ENCODE data around the gene TBRG4.

Gene TBRG4

DNA sequence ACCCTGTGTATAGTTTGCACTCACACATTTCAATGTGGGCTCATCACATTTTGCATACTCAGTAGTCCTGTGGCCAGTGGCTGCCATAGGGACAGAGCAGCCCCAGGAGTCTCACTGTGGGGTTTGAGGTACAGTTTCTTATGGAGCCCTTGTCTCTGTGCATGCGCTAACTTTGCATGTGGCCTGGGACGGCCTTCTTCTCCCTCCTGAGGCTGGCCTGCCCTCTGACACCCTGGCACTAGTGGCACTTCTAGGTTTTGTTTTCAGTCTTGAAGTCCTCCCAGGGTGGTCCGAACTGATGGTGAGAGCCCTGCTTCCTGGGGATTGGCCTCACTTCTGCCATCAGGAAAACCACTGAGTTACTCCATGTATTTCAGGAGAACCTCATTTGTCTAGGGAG is 43.9 kb downstream of the TBRG4 start:
- TF ChIP-seq YY1 (IDR thresholded peaks at IDR 0.05; ENCODE audit: insufficient read depth, insufficient read length) (no peak), ZNF274 (IDR thresholded peaks at IDR 0.05; ENCODE audit: low read depth, low read length) (no peak), SUZ12 (IDR thresholded peaks at IDR 0.05; ENCODE audit: extremely low read depth, insufficient read depth, insufficient read length) (no peak)

DNA sequence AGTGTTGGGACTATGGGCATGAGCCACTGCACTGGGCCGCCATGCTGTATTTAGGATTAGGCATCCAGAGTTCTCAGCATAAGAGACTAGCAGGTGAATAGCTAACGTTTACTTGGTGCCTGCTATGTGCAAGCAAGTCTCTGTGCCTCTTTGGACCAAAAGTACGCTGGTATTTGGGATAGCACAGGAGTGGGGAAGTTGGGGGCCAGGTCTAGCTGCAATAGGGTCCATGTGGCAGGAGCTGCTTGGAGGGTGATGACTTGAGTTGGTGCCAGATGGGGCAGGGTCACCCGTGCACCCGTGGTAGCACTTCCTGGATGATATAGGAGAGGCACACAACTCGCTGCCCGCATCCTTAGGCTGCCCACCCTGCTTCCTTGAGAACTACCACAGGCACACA is 45.1 kb downstream of the TBRG4 start:
- no peaks in the 10 kb centered on the region for H3K9me3 ChIP-seq (ENCODE audit: insufficient read depth, low read length)
- no peak overlapping the region for H3K9ac ChIP-seq (ENCODE audit: insufficient read length, low read depth)
- no peak overlapping the region for H3K4me3 ChIP-seq (ENCODE audit: insufficient read length, low read depth)
- H3K4me1 ChIP-seq (ENCODE audit: insufficient read depth, insufficient read length): peaks cover 7% of the 10 kb centered on the region
- H3K36me3 ChIP-seq (ENCODE audit: insufficient read depth, insufficient read length, low read length): peaks cover 65% of the 10 kb centered on the region
- no peaks in the 10 kb centered on the region for H3K27me3 ChIP-seq (ENCODE audit: insufficient read depth, insufficient read length)
- no peak for DNase-seq (ENCODE audit: low read depth, low spot score)
- no peak for TF ChIP-seq YY1 (IDR thresholded peaks at IDR 0.05; ENCODE audit: insufficient read depth, insufficient read length)
- no peak for TF ChIP-seq SUZ12 (IDR thresholded peaks at IDR 0.05; ENCODE audit: extremely low read depth, insufficient read depth, insufficient read length)
- TF ChIP-seq ZNF274 (IDR thresholded peaks at IDR 0.05; ENCODE audit: low read depth, low read length): no peak

More for the DNA sequence above, 43.9 kb downstream of the TBRG4 start:
- Histone ChIP-seq H3K9ac (ENCODE audit: insufficient read length, low read depth) (no peak overlapping the region), H3K27me3 (ENCODE audit: insufficient read depth, insufficient read length) (no peaks in the 10 kb centered on the region), H3K4me1 (ENCODE audit: insufficient read depth, insufficient read length) (peaks cover 15% of the 10 kb centered on the region), H3K9me3 (ENCODE audit: insufficient read depth, low read length) (no peaks in the 10 kb centered on the region), H3K4me3 (ENCODE audit: insufficient read length, low read depth) (no peak overlapping the region), H3K36me3 (ENCODE audit: insufficient read depth, insufficient read length, low read length) (peaks cover 66% of the 10 kb centered on the region)
- no peak for DNase-seq (ENCODE audit: low read depth, low spot score)

DNA sequence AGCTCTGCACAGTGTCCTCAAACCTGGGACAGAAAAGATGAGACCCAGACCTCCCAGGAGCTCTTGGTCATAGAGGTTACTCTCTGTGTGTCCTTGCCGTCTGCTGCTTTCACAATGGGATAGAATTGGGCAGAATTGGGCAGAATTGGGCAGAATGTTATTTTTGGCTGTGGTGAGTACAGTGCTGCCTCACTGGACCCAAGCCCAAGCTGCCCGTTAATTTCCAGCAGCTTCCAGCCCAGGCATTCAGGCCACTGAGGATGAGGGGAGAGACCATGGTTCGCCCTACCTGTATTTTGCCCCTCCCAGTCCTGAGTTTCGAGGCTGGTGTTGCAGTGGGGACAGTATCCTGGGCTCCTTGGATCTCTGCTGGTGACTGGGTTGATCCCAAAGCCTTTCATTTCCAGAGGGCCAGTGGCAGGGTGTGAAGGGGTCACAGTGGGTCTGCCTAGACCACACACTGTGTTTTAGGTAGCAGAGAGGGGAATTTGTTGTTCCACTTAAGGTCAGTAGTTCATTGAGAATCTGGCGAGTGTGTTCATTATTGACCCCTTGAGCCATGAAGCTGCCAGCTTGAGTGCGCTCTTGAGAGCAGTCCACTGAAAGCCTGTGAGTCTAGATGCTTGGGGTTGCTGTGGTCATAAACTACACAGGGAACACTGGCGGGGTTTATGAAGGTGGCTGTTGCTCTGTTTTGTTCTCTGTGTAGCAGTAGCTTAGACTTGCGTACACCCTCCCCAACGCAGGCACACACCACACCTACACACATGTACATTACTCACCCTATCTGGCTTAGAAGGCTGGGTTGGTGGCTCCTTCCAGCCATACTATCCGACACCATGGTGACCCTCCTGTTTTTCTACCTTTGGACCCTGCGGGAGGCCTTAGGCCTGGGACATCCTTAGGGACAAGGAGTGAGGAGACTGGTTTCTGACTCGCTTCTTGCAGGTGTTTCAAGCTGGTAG is 46.2 kb downstream of the TBRG4 start:
- H3K9me3 ChIP-seq (ENCODE audit: insufficient read depth, low read length): no peaks in the 10 kb centered on the region

DNA sequence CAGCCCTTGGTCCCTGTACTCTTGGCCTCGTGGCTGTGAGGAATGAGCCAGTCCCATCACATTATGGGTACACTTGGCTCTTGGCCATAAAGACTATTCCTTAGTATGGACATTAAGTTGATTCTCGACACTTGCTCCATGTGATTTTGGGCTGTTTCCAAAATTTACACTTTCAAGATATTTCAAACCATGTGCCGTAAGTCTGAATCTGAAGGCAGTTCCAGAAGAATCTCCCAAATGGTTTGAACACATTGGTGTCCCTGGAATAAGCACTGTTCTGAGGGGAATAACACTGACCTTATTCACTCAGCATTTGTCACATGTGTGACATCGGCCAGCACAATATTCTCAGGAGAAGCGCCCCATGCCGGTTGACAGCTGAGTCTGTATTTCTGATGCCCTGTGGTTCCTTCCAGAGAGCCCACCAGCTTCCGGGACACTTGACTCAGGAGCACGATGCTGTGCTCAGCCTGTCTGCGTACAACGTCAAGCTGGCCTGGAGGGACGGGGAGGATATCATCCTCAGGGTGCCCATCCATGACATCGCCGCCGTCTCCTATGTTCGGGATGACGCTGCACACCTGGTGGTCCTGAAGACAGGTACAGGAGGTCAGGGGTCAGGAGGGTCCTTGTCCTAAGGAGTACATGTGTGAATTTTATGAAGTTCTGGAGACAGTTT is 47.3 kb downstream of the TBRG4 start:
- no peak overlapping the region for H3K9ac ChIP-seq (ENCODE audit: insufficient read length, low read depth)
- no peak for TF ChIP-seq YY1 (IDR thresholded peaks at IDR 0.05; ENCODE audit: insufficient read depth, insufficient read length)
- DNase-seq (ENCODE audit: low read depth, low spot score): no peak
- H3K27me3 ChIP-seq (ENCODE audit: insufficient read depth, insufficient read length): no peaks in the 10 kb centered on the region
- H3K9me3 ChIP-seq (ENCODE audit: insufficient read depth, low read length): no peaks in the 10 kb centered on the region
- peaks cover 48% of the 10 kb centered on the region for H3K36me3 ChIP-seq (ENCODE audit: insufficient read depth, insufficient read length, low read length)
- peaks cover 2% of the 10 kb centered on the region for H3K4me1 ChIP-seq (ENCODE audit: insufficient read depth, insufficient read length)
- no peak overlapping the region for H3K4me3 ChIP-seq (ENCODE audit: insufficient read length, low read depth)

More for the DNA sequence above, 46.2 kb downstream of the TBRG4 start:
- no peak for TF ChIP-seq ZNF274 (IDR thresholded peaks at IDR 0.05; ENCODE audit: low read depth, low read length)
- no peak for TF ChIP-seq SUZ12 (IDR thresholded peaks at IDR 0.05; ENCODE audit: extremely low read depth, insufficient read depth, insufficient read length)
- TF ChIP-seq YY1 (IDR thresholded peaks at IDR 0.05; ENCODE audit: insufficient read depth, insufficient read length): no peak
- Histone ChIP-seq H3K4me3 (ENCODE audit: insufficient read length, low read depth) (no peak overlapping the region), H3K36me3 (ENCODE audit: insufficient read depth, insufficient read length, low read length) (peaks cover 59% of the 10 kb centered on the region), H3K9ac (ENCODE audit: insufficient read length, low read depth) (no peak overlapping the region), H3K4me1 (ENCODE audit: insufficient read depth, insufficient read length) (peaks cover 2% of the 10 kb centered on the region), H3K27me3 (ENCODE audit: insufficient read depth, insufficient read length) (no peaks in the 10 kb centered on the region)
- no peak for DNase-seq (ENCODE audit: low read depth, low spot score)

DNA sequence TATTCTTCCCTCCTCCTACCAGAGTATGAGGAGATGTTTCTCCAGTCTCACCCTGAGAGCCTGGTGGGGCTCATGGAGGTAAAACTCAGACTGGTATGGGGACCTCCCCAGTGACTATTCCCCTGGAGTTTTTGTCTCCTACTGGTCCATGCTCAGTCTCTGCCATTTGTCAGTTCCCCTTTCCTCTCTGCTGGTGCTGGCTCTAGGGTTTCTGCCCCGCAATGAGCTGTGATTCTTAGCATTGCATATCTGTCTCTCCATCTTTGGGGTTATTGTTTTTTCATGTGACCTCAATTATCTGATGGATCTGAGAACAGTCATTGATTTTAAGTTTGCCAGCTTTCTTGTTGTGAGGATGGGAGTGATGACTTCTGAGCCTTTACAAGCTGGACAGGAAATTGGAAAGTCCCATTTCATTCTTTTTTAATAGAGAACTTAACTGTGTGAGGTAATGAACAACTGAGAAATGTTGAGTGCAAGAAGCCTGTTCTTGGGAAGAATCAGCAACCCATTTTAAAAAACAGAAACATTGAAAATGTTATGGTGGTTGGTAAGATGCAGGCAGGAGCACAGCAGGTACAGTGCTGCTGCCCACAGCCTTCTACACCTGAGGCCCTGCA is 49.6 kb downstream of the TBRG4 start:
- Histone ChIP-seq H3K4me1 (ENCODE audit: insufficient read depth, insufficient read length) (no peaks in the 10 kb centered on the region), H3K36me3 (ENCODE audit: insufficient read depth, insufficient read length, low read length) (peaks cover 29% of the 10 kb centered on the region), H3K9ac (ENCODE audit: insufficient read length, low read depth) (no peak overlapping the region), H3K9me3 (ENCODE audit: insufficient read depth, low read length) (no peaks in the 10 kb centered on the region), H3K4me3 (ENCODE audit: insufficient read length, low read depth) (no peak overlapping the region), H3K27me3 (ENCODE audit: insufficient read depth, insufficient read length) (no peaks in the 10 kb centered on the region)
- DNase-seq (ENCODE audit: low read depth, low spot score): no peak
- TF ChIP-seq ZNF274 (IDR thresholded peaks at IDR 0.05; ENCODE audit: low read depth, low read length) (no peak), YY1 (IDR thresholded peaks at IDR 0.05; ENCODE audit: insufficient read depth, insufficient read length) (no peak), SUZ12 (IDR thresholded peaks at IDR 0.05; ENCODE audit: extremely low read depth, insufficient read depth, insufficient read length) (no peak)

DNA sequence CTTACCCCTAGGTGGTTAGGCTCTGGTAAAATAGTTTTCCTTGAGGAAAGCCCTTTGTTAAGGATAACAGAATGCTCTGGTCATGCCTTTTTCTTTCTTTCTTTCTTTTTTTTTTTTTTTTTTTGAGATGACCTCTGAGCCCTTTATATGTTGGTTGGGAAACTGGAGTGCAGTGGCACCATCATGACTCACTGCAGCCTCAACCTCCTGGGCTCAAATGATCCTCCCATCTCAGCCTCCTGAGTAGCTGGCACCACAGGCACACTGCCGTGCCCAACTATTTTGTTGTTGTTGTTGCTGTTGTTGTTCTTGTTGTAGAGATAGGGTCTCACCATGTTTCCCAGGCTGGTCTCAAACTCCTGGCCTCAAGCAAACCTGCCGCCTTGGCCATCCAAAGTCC is 50.1 kb downstream of the TBRG4 start:
- Histone ChIP-seq H3K9me3 (ENCODE audit: insufficient read depth, low read length) (no peaks in the 10 kb centered on the region), H3K27me3 (ENCODE audit: insufficient read depth, insufficient read length) (no peaks in the 10 kb centered on the region), H3K4me1 (ENCODE audit: insufficient read depth, insufficient read length) (no peaks in the 10 kb centered on the region), H3K9ac (ENCODE audit: insufficient read length, low read depth) (no peak overlapping the region), H3K36me3 (ENCODE audit: insufficient read depth, insufficient read length, low read length) (peaks cover 26% of the 10 kb centered on the region), H3K4me3 (ENCODE audit: insufficient read length, low read depth) (no peak overlapping the region)
- TF ChIP-seq SUZ12 (IDR thresholded peaks at IDR 0.05; ENCODE audit: extremely low read depth, insufficient read depth, insufficient read length) (no peak), YY1 (IDR thresholded peaks at IDR 0.05; ENCODE audit: insufficient read depth, insufficient read length) (no peak), ZNF274 (IDR thresholded peaks at IDR 0.05; ENCODE audit: low read depth, low read length) (no peak)
- DNase-seq (ENCODE audit: low read depth, low spot score): no peak

DNA sequence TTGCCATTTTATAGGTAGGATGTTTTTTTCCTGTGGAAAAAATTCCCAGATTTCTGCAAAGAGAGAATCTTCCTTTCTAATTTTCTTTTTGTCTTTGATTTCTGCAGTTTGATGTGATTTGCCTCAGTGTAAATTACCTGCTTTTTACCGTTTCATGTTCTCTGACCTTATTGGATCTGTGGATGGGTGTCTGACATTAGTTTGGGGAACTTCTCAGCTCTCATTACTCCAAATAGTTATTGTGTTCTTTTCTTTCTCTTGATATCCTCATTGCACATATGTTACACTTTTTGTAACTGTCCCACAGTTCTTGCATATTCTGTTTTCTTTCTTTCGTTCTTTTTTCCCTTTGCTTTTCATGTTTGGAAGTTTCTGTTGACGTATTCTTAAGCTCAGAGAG is 51.2 kb downstream of the TBRG4 start:
- Histone ChIP-seq H3K4me1 (ENCODE audit: insufficient read depth, insufficient read length) (no peaks in the 10 kb centered on the region), H3K36me3 (ENCODE audit: insufficient read depth, insufficient read length, low read length) (peaks cover 18% of the 10 kb centered on the region), H3K27me3 (ENCODE audit: insufficient read depth, insufficient read length) (no peaks in the 10 kb centered on the region), H3K9ac (ENCODE audit: insufficient read length, low read depth) (no peak overlapping the region), H3K9me3 (ENCODE audit: insufficient read depth, low read length) (no peaks in the 10 kb centered on the region), H3K4me3 (ENCODE audit: insufficient read length, low read depth) (no peak overlapping the region)
- TF ChIP-seq YY1 (IDR thresholded peaks at IDR 0.05; ENCODE audit: insufficient read depth, insufficient read length) (no peak), ZNF274 (IDR thresholded peaks at IDR 0.05; ENCODE audit: low read depth, low read length) (no peak), SUZ12 (IDR thresholded peaks at IDR 0.05; ENCODE audit: extremely low read depth, insufficient read depth, insufficient read length) (no peak)
- DNase-seq (ENCODE audit: low read depth, low spot score): no peak
